Omental fat pad (tissue), 4 donors: ENCODE measurements around the gene ACBD6. TPM values are rescaled to one million over a fixed set of nuclear protein-coding genes. Genes with fewer than 3 reads are reported as not detected.
"Not testable (repeated sequence)": the region's sequence is repeated elsewhere in the genome, so short reads cannot be mapped to it uniquely, and the experiment has no call there.

ENCODE experiments used
- ATAC-seq: fragments of 150-250 bp; one replicate; pipeline ENCODE4 v1.9.1; 2016; ENCODE audit warnings: mild to moderate bottlenecking, moderate library complexity; ENCODE audit not compliant: low FRiP score
- DNase-seq: peaks from one replicate; pipeline ENCODE4 v3.0.0-alpha.2; 2019; ENCODE audit warnings: low spot score
- total RNA-seq, 4 donors: library from RNA; depleted of rRNA; stranded (reverse); fragments of >200 nt; gene quantifications; one replicate each; pipeline ENCODE4 v1.1.0, GENCODE V29; 2016
- TF ChIP-seq, protein P1 (sequence below), 3 donors: fragments of 450-650 bp; IDR thresholded peaks; one replicate each; pipeline ENCODE4 v1.5.1; 2016 to 2017; ENCODE audit warnings: antibody characterized with exemption in 3 of 3, mild to moderate bottlenecking in 3 of 3, moderate library complexity in 2 of 3

Gene ACBD6
- total RNA-seq, 4 donors from 2014 or later: 30.0 to 46.2 (median 38.9) TPM

DNA sequence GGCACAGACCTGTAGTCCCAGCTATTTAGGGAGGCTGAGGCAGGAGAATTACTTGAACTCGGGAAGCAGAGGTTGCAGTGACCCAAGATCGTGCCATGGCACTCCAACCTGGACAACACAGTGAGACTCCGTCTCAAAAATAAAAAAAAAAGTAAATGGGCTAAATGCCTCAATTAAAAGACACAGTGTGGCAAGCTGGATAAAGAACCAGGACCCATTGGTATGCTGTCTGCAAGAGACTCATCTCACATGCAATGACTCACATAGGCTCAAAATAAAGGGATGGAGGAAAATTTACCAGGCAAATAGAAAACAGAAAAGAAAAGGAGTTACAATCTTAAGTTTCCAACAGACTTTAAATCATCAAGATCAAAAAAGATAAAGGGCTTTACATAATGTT, 40.3 kb downstream of the ACBD6 start:
- ATAC-seq (no peak), DNase-seq (no peak)
- TF ChIP-seq, protein P1, sequence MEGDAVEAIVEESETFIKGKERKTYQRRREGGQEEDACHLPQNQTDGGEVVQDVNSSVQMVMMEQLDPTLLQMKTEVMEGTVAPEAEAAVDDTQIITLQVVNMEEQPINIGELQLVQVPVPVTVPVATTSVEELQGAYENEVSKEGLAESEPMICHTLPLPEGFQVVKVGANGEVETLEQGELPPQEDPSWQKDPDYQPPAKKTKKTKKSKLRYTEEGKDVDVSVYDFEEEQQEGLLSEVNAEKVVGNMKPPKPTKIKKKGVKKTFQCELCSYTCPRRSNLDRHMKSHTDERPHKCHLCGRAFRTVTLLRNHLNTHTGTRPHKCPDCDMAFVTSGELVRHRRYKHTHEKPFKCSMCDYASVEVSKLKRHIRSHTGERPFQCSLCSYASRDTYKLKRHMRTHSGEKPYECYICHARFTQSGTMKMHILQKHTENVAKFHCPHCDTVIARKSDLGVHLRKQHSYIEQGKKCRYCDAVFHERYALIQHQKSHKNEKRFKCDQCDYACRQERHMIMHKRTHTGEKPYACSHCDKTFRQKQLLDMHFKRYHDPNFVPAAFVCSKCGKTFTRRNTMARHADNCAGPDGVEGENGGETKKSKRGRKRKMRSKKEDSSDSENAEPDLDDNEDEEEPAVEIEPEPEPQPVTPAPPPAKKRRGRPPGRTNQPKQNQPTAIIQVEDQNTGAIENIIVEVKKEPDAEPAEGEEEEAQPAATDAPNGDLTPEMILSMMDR (IDR thresholded peaks at IDR 0.05): no peak

DNA sequence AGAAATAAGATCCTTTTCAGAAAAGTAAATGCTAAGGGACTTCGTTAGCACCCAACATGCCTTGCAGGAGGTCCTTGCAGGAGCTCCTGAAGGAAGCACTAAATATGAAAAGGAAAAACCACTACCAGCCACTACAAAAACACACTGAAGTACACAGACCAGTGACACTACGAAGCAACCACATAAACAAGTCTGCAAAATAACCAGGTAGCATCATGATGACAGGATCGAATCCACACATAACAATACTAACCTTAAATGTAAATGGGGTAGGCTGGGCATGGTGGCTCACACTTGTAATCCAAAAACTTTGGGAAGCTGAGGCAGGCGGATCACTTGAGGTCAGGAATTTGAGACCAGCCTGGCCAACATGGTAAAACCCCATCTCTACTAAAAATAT, 40.7 kb downstream of the ACBD6 start:
- not testable (repeated sequence) for ATAC-seq, DNase-seq

DNA sequence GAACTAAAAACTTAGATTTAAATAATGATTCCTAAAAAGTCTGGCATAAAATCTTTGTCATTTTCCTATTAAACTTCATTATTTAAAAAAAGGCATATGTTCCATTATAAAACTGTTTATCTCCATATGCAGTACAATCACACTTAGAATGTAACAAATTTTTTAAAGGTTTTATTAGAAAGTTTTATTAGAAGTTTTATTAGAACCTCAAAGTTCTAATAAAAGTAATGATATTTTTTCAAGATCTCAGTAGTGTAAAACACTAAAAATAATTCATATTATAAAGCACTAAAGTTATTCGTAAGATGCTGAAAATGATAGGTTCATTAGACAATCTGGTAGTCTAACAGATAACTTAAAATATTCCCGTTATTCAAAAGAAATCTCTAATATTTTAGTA, 43.6 kb downstream of the ACBD6 start:
- no peak for ATAC-seq
- DNase-seq: no peak
- TF ChIP-seq, protein P1 (IDR thresholded peaks at IDR 0.05): no peak

DNA sequence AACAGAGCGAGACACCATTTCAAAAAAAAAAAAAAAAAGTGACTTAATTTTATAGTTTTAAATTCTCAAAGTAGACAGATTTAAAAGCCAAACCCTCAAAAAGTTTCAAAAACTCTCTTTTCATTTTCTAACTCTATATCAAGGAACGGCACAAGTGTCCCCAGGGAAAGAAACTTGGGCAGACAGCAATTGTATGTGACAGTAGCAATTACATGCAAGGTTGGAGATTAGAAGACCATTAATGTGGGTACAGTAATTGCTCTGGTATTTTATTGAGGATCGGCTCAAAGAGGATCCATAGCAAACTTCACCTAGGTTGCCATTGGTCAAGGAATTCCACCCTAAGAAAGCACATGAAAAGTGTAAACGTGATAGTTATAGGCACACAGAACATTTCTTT, 46.2 kb downstream of the ACBD6 start:
- DNase-seq (no peak), ATAC-seq (no peak)
- TF ChIP-seq, protein P1 (IDR thresholded peaks at IDR 0.05): no peak

DNA sequence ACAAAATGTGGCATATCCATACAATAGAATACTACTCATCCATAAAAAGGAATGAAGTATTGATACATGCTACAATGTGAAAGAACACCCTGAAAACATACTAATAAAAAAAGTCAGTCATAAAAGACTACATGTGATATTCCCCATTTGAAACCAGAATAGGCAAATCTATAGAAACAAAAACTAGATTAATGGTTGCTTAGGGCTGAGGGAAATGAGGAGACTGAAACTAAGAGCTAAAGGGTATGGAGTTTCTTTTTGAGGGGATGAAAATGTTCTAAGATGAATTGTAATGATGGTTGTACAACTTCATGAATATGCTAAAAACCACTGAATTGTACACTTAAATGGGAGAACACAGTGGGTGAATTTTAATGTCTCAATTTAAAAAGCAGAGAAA, 50.9 kb downstream of the ACBD6 start:
- TF ChIP-seq, protein P1 (IDR thresholded peaks at IDR 0.05): no peak
- ATAC-seq (no peak), DNase-seq (no peak)

DNA sequence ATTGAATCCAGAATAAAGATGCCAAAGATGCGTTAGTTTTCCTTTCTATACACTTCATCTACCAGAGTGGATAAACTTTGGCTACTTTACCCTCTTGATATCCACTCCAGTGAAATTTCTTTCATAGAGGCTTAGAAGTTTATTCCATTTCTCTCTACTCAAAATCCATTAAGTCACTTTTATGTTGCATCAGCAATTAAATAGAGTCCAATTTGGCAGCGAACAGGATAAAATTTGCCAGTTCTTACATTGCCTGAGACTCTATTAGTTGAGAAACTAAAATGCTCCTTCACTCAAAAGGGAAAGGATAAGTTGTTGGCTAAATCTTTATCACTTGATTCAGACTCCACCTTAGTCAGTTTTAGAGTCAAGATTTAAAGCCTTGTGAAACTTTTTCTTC, 57.9 kb downstream of the ACBD6 start:
- TF ChIP-seq, protein P1 (IDR thresholded peaks at IDR 0.05): no peak
- ATAC-seq (no peak), DNase-seq (no peak)

DNA sequence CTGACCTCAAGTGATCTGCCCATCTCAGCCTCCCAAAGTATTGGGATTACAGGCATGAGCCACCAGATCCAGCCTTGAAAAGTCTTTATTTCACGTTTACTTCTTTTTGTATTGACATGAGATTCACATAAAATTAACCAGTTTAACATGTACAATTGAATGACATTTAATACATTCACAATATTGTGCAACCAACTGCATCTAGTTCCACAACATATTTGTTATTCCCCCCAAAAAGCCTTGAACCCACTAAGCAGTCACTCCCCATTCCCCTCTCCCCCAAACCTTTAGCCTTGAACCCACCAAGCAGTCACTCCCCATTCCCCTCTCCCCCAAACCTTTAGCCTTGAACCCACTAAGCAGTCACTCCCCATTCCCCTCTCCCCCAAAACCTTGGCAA, 62.0 kb downstream of the ACBD6 start:
- ATAC-seq (no peak), DNase-seq (no peak)
- TF ChIP-seq, protein P1 (IDR thresholded peaks at IDR 0.05): no peak

DNA sequence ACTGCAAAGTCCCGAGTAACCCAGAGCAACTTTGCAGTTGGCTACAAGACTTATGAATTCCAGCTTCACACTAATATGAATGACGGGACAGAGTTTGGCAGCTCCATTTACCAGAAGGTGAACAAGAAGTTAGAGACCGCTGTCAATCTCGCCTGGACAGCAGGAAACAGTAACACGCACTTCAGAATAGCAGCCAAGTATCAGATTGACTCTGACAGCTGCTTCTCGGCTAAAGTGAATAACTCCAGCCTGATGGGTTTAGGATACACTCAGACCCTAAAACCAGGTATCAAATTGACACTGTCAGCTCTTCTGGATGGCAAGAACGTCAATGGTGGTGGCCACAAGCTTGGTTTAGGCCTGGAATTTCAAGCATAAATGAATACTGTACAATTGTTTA, 66.8 kb downstream of the ACBD6 start:
- ATAC-seq: no peak
- TF ChIP-seq, protein P1 (IDR thresholded peaks at IDR 0.05): no peak
- DNase-seq: no peak
